HepG2 (cell line): ENCODE data around the gene MADD. TPM values are rescaled to one million over a fixed set of nuclear protein-coding genes. Genes with fewer than 3 reads are reported as not detected.
A peak's percentile ranks its signal among the peaks of the same experiment; 100 is the strongest.

Source experiments
- AKAP8 ChIP-seq: sonication (generic); formaldehyde crosslinking; IDR thresholded peaks from 2 replicates; pipeline ENCODE4 v1.5.1; 2020; ENCODE audit warnings: mild to moderate bottlenecking, missing genetic modification reagents
- ARNTL ChIP-seq: sonication (generic); formaldehyde crosslinking; IDR thresholded peaks from 2 replicates; pipeline ENCODE4 v1.4.0; 2020; ENCODE audit warnings: mild to moderate bottlenecking, missing genetic modification reagents
- FLYWCH1 ChIP-seq: sonication (generic); formaldehyde crosslinking; IDR thresholded peaks from 2 replicates; pipeline ENCODE4 v1.8.1; 2023; ENCODE audit warnings: mild to moderate bottlenecking, missing genetic modification reagents
- GATAD2A ChIP-seq: IDR thresholded peaks from 2 replicates; pipeline ENCODE4 v1.6.1; 2016
- HHEX ChIP-seq: IDR thresholded peaks from 2 replicates; pipeline ENCODE4 v1.6.1; 2016; ENCODE audit warnings: control low read depth
- HNF1B ChIP-seq: sonication (generic); formaldehyde crosslinking; IDR thresholded peaks from 2 replicates; pipeline ENCODE4 v1.5.1; 2020; ENCODE audit warnings: mild to moderate bottlenecking, moderate library complexity, missing genetic modification reagents
- NAIF1 ChIP-seq: sonication (generic); formaldehyde crosslinking; IDR thresholded peaks from 2 replicates; pipeline ENCODE4 v1.5.0; 2020; ENCODE audit warnings: mild to moderate bottlenecking, missing genetic modification reagents, borderline replicate concordance
- PAF1 ChIP-seq: IDR thresholded peaks from 2 replicates; pipeline ENCODE4 v1.6.1; 2016; ENCODE audit warnings: missing genetic modification reagents, missing compliant biosample characterization
- PBX3 ChIP-seq: sonication (generic); formaldehyde crosslinking; IDR thresholded peaks from 2 replicates; pipeline ENCODE4 v1.8.1; 2023; ENCODE audit warnings: missing genetic modification reagents, inconsistent platforms, borderline replicate concordance
- PHF20 ChIP-seq: sonication (generic); formaldehyde crosslinking; IDR thresholded peaks from 2 replicates; pipeline ENCODE4 v1.5.0; 2020; ENCODE audit warnings: mild to moderate bottlenecking, missing genetic modification reagents
- PLRG1 ChIP-seq: fragments of 450-650 bp; conservative IDR thresholded peaks from 2 replicates; pipeline ENCODE4 v1.6.1; 2016
- REPIN1 ChIP-seq: sonication (generic); formaldehyde crosslinking; IDR thresholded peaks from 2 replicates; pipeline ENCODE4 v1.8.0; 2022; ENCODE audit warnings: missing genetic modification reagents, low read depth, mild to moderate bottlenecking, borderline replicate concordance
- SALL1 ChIP-seq: sonication (generic); formaldehyde crosslinking; IDR thresholded peaks from 2 replicates; pipeline ENCODE4 v1.8.0; 2022; ENCODE audit warnings: mild to moderate bottlenecking, missing genetic modification reagents
- SIN3A ChIP-seq: IDR thresholded peaks from 2 replicates; pipeline ENCODE4 v1.6.1; 2011; ENCODE audit warnings: low read depth, mild to moderate bottlenecking, control low read depth, low read length, borderline replicate concordance
- TCF12 ChIP-seq, 2 experiments: fragments of 450-650 bp in 1 of 2; sonication (generic) in 1 of 2; formaldehyde crosslinking in 1 of 2; IDR thresholded peaks; 2 replicates each; pipeline versions ENCODE4 v1.6.1 to v1.8.0; 2017 to 2022; ENCODE audit warnings: antibody characterized with exemption in 1 of 2, mild to moderate bottlenecking in 1 of 2, missing genetic modification reagents in 1 of 2, moderate library complexity in 1 of 2
- TSC22D2 ChIP-seq: sonication (generic); formaldehyde crosslinking; IDR thresholded peaks from 2 replicates; pipeline ENCODE4 v1.5.1; 2020; ENCODE audit warnings: missing genetic modification reagents, mild to moderate bottlenecking, borderline replicate concordance
- ZBTB7A ChIP-seq: sonication (generic); formaldehyde crosslinking; IDR thresholded peaks from 2 replicates; pipeline ENCODE4 v1.8.0; 2022; ENCODE audit warnings: mild to moderate bottlenecking, missing genetic modification reagents
- ZFX ChIP-seq: sonication (generic); formaldehyde crosslinking; IDR thresholded peaks from 2 replicates; pipeline ENCODE4 v1.4.0; 2020; ENCODE audit warnings: mild to moderate bottlenecking, low read depth, missing genetic modification reagents, moderate library complexity
- ZNF225 ChIP-seq: sonication (generic); formaldehyde crosslinking; IDR thresholded peaks from 2 replicates; pipeline ENCODE4 v1.4.0; 2020; ENCODE audit warnings: mild to moderate bottlenecking, missing genetic modification reagents
- ZNF280D ChIP-seq: sonication (generic); formaldehyde crosslinking; IDR thresholded peaks from 2 replicates; pipeline ENCODE4 v1.5.1; 2020; ENCODE audit warnings: mild to moderate bottlenecking, missing genetic modification reagents
- ZNF547 ChIP-seq: sonication (generic); formaldehyde crosslinking; IDR thresholded peaks from 2 replicates; pipeline ENCODE4 v1.5.1; 2020; ENCODE audit warnings: mild to moderate bottlenecking, missing genetic modification reagents
- ZNF563 ChIP-seq: sonication (generic); formaldehyde crosslinking; IDR thresholded peaks from 2 replicates; pipeline ENCODE4 v1.8.0; 2022; ENCODE audit warnings: mild to moderate bottlenecking, moderate library complexity, missing genetic modification reagents
- ZNF672 ChIP-seq: sonication (generic); formaldehyde crosslinking; IDR thresholded peaks from 2 replicates; pipeline ENCODE4 v1.8.1; 2022; ENCODE audit warnings: missing genetic modification reagents
- ZNF724P ChIP-seq: sonication (generic); formaldehyde crosslinking; IDR thresholded peaks from 2 replicates; pipeline ENCODE4 v1.8.0; 2022; ENCODE audit warnings: missing genetic modification reagents, borderline replicate concordance
- ZNF773 ChIP-seq: sonication (generic); formaldehyde crosslinking; IDR thresholded peaks from 2 replicates; pipeline ENCODE4 v1.4.0; 2020; ENCODE audit warnings: missing genetic modification reagents, borderline replicate concordance
- ZNF850 ChIP-seq: sonication (generic); formaldehyde crosslinking; conservative IDR thresholded peaks from 2 replicates; pipeline ENCODE4 v1.9.0; 2021; ENCODE audit warnings: mild to moderate bottlenecking, missing genetic modification reagents
- polyA plus RNA-seq, 8 experiments: library from polyadenylated mRNA; depleted of rRNA in 3 of 8; stranded (reverse) in 7 of 8; unstranded in 1 of 8; fragments of >200 nt; fragmentation: Illumina TruSeq in 4 of 8; extraction: Trizol in 4 of 8; gene quantifications; 2 replicates each; pipeline versions ENCODE4 v1.2.1 to v1.2.3, GENCODE V29; 2011 to 2016; ENCODE audit warnings: low read depth in 4 of 8, missing spikeins in 1 of 8, mixed read lengths in 1 of 8; ENCODE audit not compliant: insufficient read depth in 1 of 8
- total RNA-seq, 5 experiments: library from RNA; depleted of rRNA; stranded (reverse); fragments of >200 nt; fragmentation: Illumina TruSeq; extraction: Trizol; gene quantifications; 2 replicates each; pipeline ENCODE4 v1.2.3, GENCODE V29; 2016; ENCODE audit warnings: low read depth in 1 of 5

MADD gene
- total and polyA plus RNA-seq, 2 of the 13 experiments (the other 11 are each of a cell fraction or from before 2014, with no cell fraction given): 18.0 to 29.2 TPM

- TF ChIP-seq PBX3 (CRISPR knock-in tag) (no peak), ZNF547 (CRISPR knock-in tag) (no peak), ZFX (peak; percentile 18; the same call in 1 of the 2 replicates), ARNTL (CRISPR knock-in tag) (no peak), SALL1 (CRISPR knock-in tag) (peak; percentile 50; the same call in 1 of the 2 replicates), ZNF225 (CRISPR knock-in tag) (no peak), AKAP8 (CRISPR knock-in tag) (peak; percentile 56; the same call in 1 of the 2 replicates), GATAD2A (0 out of 2 replicates have a peak, but pooled peaks have one; percentile 34), ZNF850 (no peak), HHEX (CRISPR knock-in tag) (no peak), ZNF724P (CRISPR knock-in tag) (no peak), TCF12 (IDR thresholded peaks at IDR 0.05) (no peak), TCF12 (CRISPR knock-in tag; IDR thresholded peaks at IDR 0.05) (no peak), ZNF773 (CRISPR knock-in tag) (no peak), FLYWCH1 (CRISPR knock-in tag) (no peak), REPIN1 (CRISPR knock-in tag) (0 out of 2 replicates have a peak, but pooled peaks have one; percentile 22), ZNF672 (CRISPR knock-in tag) (no peak), PLRG1 (no peak), PAF1 (no peak), NAIF1 (CRISPR knock-in tag) (no peak), ZNF563 (no peak), ZNF280D (CRISPR knock-in tag) (0 out of 2 replicates have a peak, but pooled peaks have one; percentile 44), HNF1B (CRISPR knock-in tag) (peak; percentile 74), ZBTB7A (CRISPR knock-in tag) (no peak), SIN3A (no peak), PHF20 (no peak), TSC22D2 (no peak)
These were observed 10.5 kb upstream of the MADD start (continued) for GRCh38 chr11:47259232-47259977.
